Stimulated activated naive CD8-positive, alpha-beta T cell treated with anti-CD3 and anti-CD28 coated beads, Interleukin-15, Interleukin-2, amounts not matched to agents 100 U/mL and 50 U/mL, for 24 hours (primary cell): Measurements from ENCODE around the gene GALNT9.
"Not testable (repeated sequence)": the region's sequence is repeated elsewhere in the genome, so short reads cannot be mapped to it uniquely, and the experiment has no call there.

Experiments used
- ATAC-seq: fragments of 150-1000 bp; cut with Tn5 transposase; one replicate; pipeline ENCODE4 v1.10.0; 2021
- DNase-seq: peaks from one replicate; pipeline ENCODE4 v3.0.0; 2021

Gene GALNT9

GRCh38 chr12:132312516-132312915, 16.9 kb downstream of the GALNT9 start:
- DNase-seq (no peak), ATAC-seq (no peak)

GRCh38 chr12:132311201-132311915, 18.0 kb downstream of the GALNT9 start:
- no peak for ATAC-seq
- no peak for DNase-seq

GRCh38 chr12:132310181-132311040, 19.0 kb downstream of the GALNT9 start:
- DNase-seq (no peak), ATAC-seq (no peak)

GRCh38 chr12:132309596-132310086, 19.7 kb downstream of the GALNT9 start:
- ATAC-seq = no peak

GRCh38 chr12:132308853-132309595, 20.4 kb downstream of the GALNT9 start:
- DNase-seq = no peak
- ATAC-seq = no peak

More at GRCh38 chr12:132309596-132310086, 19.7 kb downstream of the GALNT9 start:
- DNase-seq = no peak

GRCh38 chr12:132307976-132308852, 21.2 kb downstream of the GALNT9 start:
- ATAC-seq (no peak), DNase-seq (no peak)

GRCh38 chr12:132306885-132307191, 22.6 kb downstream of the GALNT9 start:
- ATAC-seq (no peak), DNase-seq (no peak)

GRCh38 chr12:132305991-132306884, 23.2 kb downstream of the GALNT9 start:
- no peak for DNase-seq
- no peak for ATAC-seq

- no peak for ATAC-seq
- no peak for DNase-seq
Measured at GRCh38 chr12:132305560-132305966, 23.8 kb downstream of the GALNT9 start.

GRCh38 chr12:132304866-132305265, 24.5 kb downstream of the GALNT9 start:
- DNase-seq, ATAC-seq: not testable (repeated sequence)

- not testable (repeated sequence) for ATAC-seq, DNase-seq
Measured at GRCh38 chr12:132303853-132304373, 25.5 kb downstream of the GALNT9 start.

- DNase-seq = no peak
- no peak for ATAC-seq
Measured at GRCh38 chr12:132302466-132303358, 26.7 kb downstream of the GALNT9 start.

GRCh38 chr12:132300789-132301722, 28.3 kb downstream of the GALNT9 start:
- ATAC-seq (no peak), DNase-seq (no peak)

- ATAC-seq = no peak
Measured at GRCh38 chr12:132296063-132296462, 33.3 kb downstream of the GALNT9 start.

GRCh38 chr12:132295561-132295960, 33.8 kb downstream of the GALNT9 start:
- not testable (repeated sequence) for ATAC-seq, DNase-seq

More at GRCh38 chr12:132296063-132296462, 33.3 kb downstream of the GALNT9 start:
- DNase-seq = no peak

- ATAC-seq = no peak
- DNase-seq = no peak
Measured at GRCh38 chr12:132295101-132295526, 34.3 kb downstream of the GALNT9 start.

- no peak for DNase-seq
- no peak for ATAC-seq
Measured at GRCh38 chr12:132294121-132295034, 35.0 kb downstream of the GALNT9 start.
